B cell (primary cell): Measurements from ENCODE around the gene UBN2. TPM values are rescaled to one million over a fixed set of nuclear protein-coding genes. Genes with fewer than 3 reads are reported as not detected.

Experiments used
- ATAC-seq: fragments of 200-7000 bp; cut with Tn5 transposase; one replicate; pipeline ENCODE4 v1.10.0; 2021; ENCODE audit warnings: low read depth, mild to moderate bottlenecking, moderate number of reproducible peaks, moderate library complexity
- CTCF ChIA-PET: fragments of 350-600 bp; sonication (Branson Sonifier 250); formaldehyde crosslinking; loops from one replicate; lab custom pipeline; 2021; ENCODE audit warnings: antibody characterized with exemption, inconsistent platforms; lab: Charles Lee
- POLR2A ChIA-PET: fragments of 350-600 bp; sonication (Branson Sonifier 250); formaldehyde crosslinking; loops from one replicate; lab custom pipeline; 2021; ENCODE audit warnings: antibody characterized with exemption; lab: Charles Lee
- DNase-seq: peaks from one replicate; pipeline ENCODE4 v3.0.0; 2013
- H2AFZ ChIP-seq: 2 replicates; pipeline ENCODE4 v1.6.1; 2012; ENCODE audit warnings: mild to moderate bottlenecking, low read depth, low read length; ENCODE audit not compliant: insufficient read depth, poor library complexity, severe bottlenecking
- H3K27ac ChIP-seq, 2 donors: 1 replicate in 1 of 2; 2 replicates in 1 of 2; pipeline ENCODE4 v1.5.1; 2012 to 2013; ENCODE audit warnings: low read length in 2 of 2, mild to moderate bottlenecking in 2 of 2, moderate library complexity in 1 of 2
- H3K27me3 ChIP-seq, 4 experiments: fragments of 200-600 bp in 1 of 4; sonication (generic) in 1 of 4; replicated peaks in 1 of 4; 1 replicate in 2 of 4; 2 replicates in 2 of 4; pipeline versions ENCODE4 v1.6.1 to v1.7.0; 2013 to 2016; ENCODE audit warnings: low read length in 3 of 4, mild to moderate bottlenecking in 2 of 4, mixed read lengths in 1 of 4, moderate library complexity in 1 of 4; ENCODE audit not compliant: insufficient read depth in 4 of 4, control insufficient read depth in 3 of 4; ENCODE audit errors: control extremely low read depth in 1 of 4
- H3K36me3 ChIP-seq, 2 experiments: replicated peaks in 1 of 2; 1 replicate in 1 of 2; 2 replicates in 1 of 2; pipeline versions ENCODE4 v1.6.1 to v1.7.1; 2013; ENCODE audit warnings: low read length in 1 of 2; ENCODE audit not compliant: insufficient read depth in 2 of 2, control insufficient read depth in 1 of 2; ENCODE audit errors: control extremely low read depth in 1 of 2, extremely low read depth in 1 of 2
- H3K4me1 ChIP-seq, 2 donors: fragments of 200-600 bp in 1 of 2; sonication (generic) in 1 of 2; 1 replicate in 1 of 2; 2 replicates in 1 of 2; pipeline versions ENCODE4 v1.5.1 to v1.6.1; 2013 to 2017; ENCODE audit warnings: low read length in 2 of 2; ENCODE audit not compliant: control insufficient read depth in 2 of 2, insufficient read depth in 2 of 2
- H3K4me2 ChIP-seq: replicated peaks from 2 replicates; pipeline ENCODE3; 2012; ENCODE audit warnings: mild to moderate bottlenecking, low read depth, low read length; ENCODE audit not compliant: poor library complexity, severe bottlenecking
- H3K4me3 ChIP-seq, 5 experiments: fragments of 200-600 bp in 1 of 5; sonication (generic) in 1 of 5; 1 replicate in 3 of 5; 2 replicates in 2 of 5; pipeline versions ENCODE4 v1.5.1 to v1.7.0; 2011 to 2016; ENCODE audit warnings: low read length in 4 of 5, mild to moderate bottlenecking in 4 of 5, low read depth in 2 of 5, control low read depth in 1 of 5, moderate library complexity in 1 of 5; ENCODE audit not compliant: insufficient read depth in 1 of 5; ENCODE audit errors: control extremely low read depth in 1 of 5, extremely low read depth in 1 of 5
- H3K79me2 ChIP-seq: fragments of 200-600 bp; sonication (generic); one replicate; pipeline ENCODE4 v1.6.0; 2016; ENCODE audit warnings: low read length; ENCODE audit not compliant: control insufficient read depth, insufficient read depth
- H3K9ac ChIP-seq: fragments of 200-600 bp; sonication (generic); 2 replicates; pipeline ENCODE4 v1.6.1; 2017; ENCODE audit warnings: mild to moderate bottlenecking, low read length, moderate library complexity
- H3K9me3 ChIP-seq, 3 donors: one replicate each; pipeline versions ENCODE4 v1.6.1 to v1.7.1; 2013; ENCODE audit warnings: low read length in 2 of 3; ENCODE audit not compliant: control insufficient read depth in 2 of 3, insufficient read depth in 1 of 3; ENCODE audit errors: control extremely low read depth in 1 of 3
- H4K20me1 ChIP-seq: 2 replicates; pipeline ENCODE4 v1.6.0; 2012; ENCODE audit warnings: mild to moderate bottlenecking, low read length; ENCODE audit not compliant: insufficient read depth, control insufficient read depth, poor library complexity, severe bottlenecking
- H3K27ac Mint-ChIP-seq: one replicate; pipeline ENCODE4 v1.8.0; 2021; ENCODE audit warnings: mixed read lengths
- H3K27me3 Mint-ChIP-seq: one replicate; pipeline ENCODE4 v1.8.0; 2021; ENCODE audit warnings: mixed read lengths
- H3K4me1 Mint-ChIP-seq: one replicate; pipeline ENCODE4 v1.8.0; 2021; ENCODE audit warnings: mixed read lengths
- H3K4me3 Mint-ChIP-seq: one replicate; pipeline ENCODE4 v1.8.0; 2021; ENCODE audit warnings: mixed read lengths
- H3K9me3 Mint-ChIP-seq: one replicate; pipeline ENCODE4 v1.8.0; 2022; ENCODE audit warnings: mixed read lengths; ENCODE audit not compliant: insufficient read depth
- EZH2 ChIP-seq: IDR thresholded peaks from 2 replicates; pipeline ENCODE4 v1.6.1; 2012; ENCODE audit warnings: borderline replicate concordance, low read depth, mild to moderate bottlenecking, moderate library complexity, low read length; ENCODE audit not compliant: insufficient read depth, poor library complexity, severe bottlenecking
- WGBS: methylation state at CpG from one replicate; pipeline ENCODE4 v1.1.5; 2013; ENCODE audit warnings: missing lambda C conversion rate; ENCODE audit not compliant: insufficient coverage; 5-methylcytosine and 5-hydroxymethylcytosine counted together
- intact Hi-C: fragments of 100-400 bp; cut with micrococcal nuclease; formaldehyde crosslinking; loops from one replicate; pipeline ENCODE4 v1.10.0; 2022
- polyA plus RNA-seq: library from polyadenylated mRNA; depleted of rRNA; stranded (reverse); fragments of >200 nt; gene quantifications from 2 replicates; pipeline ENCODE4 v1.2.3, GENCODE V29; 2012
- total RNA-seq, 2 donors: library from RNA; stranded (reverse); fragments of 120-200 nt in 1 of 2; gene quantifications; 1 replicate in 1 of 2; 2 replicates in 1 of 2; pipeline versions ENCODE4 v1.2.3 to v1.2.4, GENCODE V29; 2013 to 2022
- TF ChIP-seq, protein P1 (sequence below): fragments of 200-600 bp; IDR thresholded peaks from one replicate; pipeline ENCODE4 v1.8.0; 2022; ENCODE audit warnings: antibody characterized with exemption, mild to moderate bottlenecking

UBN2 gene
- total and polyA plus RNA-seq, 2 donors (not counting 1 experiment from before 2014, with no cell fraction given), result 2.4 to 33.4 TPM

DNA sequence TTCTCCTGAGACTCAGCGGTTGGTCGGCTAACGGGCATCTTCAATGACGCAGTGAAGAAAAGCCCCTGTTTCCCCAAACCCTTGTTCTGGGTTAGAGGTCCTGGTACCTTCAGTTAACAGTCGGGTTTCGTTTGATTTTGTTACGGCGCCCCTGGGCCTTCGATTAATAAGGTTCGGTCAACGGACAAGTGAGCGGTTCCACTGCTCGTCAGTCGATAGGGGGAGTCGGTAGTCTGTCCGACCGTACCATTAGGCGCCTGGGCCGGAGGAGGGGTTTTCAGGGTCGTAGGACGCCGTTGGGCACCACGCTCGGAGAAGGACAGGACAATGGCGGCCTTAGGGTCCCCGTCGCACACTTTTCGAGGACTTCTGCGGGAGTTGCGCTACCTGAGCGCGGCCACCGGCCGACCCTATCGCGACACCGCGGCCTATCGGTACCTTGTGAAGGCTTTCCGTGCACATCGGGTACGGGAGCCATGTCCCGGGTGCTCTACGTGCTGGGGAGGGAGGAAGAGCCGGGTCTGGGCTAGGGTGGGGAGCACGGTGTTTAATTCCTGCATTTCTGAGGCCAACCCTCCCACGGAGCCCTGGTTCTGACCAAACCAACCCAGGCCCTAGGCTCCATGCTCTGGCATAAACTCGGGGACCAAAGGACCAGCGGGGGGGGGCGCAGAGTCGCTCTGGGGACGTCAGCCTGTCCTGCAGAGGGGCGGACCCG is 110.2 kb downstream of the UBN2 start, which contains the start of gene FMC1:
FMC1 (plus strand) TSS at position 280 of the 718 bp plus-strand sequence; CDS start at position 328, 48 bp downstream.
- H3K79me2 ChIP-seq, result peaks cover 30% of the 10 kb centered on the region
- Mint-ChIP-seq H3K27me3 (peaks cover 5% of the 10 kb centered on the region), H3K9me3 (no peaks in the 10 kb centered on the region), H3K4me1 (peaks cover 33% of the 10 kb centered on the region), H3K27ac (peak within 1 kb of the TSS; percentile 100), H3K4me3 (peak within 1 kb of the TSS; percentile 96)
- peaks cover under 1 to 1% of the 10 kb centered on the region in 2 experiments for H3K36me3 ChIP-seq
- no peaks in the 10 kb centered on the region for H3K27me3 ChIP-seq
- peak within 1 kb of the TSS; percentile 73 to 99 (median 94) for H3K4me3 ChIP-seq
- peak; percentile 55 for ATAC-seq
- intact Hi-C loops, result loop anchor here (2.0 to 10.0 kb wide), 5 partner anchors 722 to 1334 kb away; partner anchors contain the start of genes ADCK2, KDM7A, PARP12 and TRIM24
- peak within 1 kb of the TSS; percentile 97 to 98 for H3K27ac ChIP-seq
- TF ChIP-seq, protein P1, sequence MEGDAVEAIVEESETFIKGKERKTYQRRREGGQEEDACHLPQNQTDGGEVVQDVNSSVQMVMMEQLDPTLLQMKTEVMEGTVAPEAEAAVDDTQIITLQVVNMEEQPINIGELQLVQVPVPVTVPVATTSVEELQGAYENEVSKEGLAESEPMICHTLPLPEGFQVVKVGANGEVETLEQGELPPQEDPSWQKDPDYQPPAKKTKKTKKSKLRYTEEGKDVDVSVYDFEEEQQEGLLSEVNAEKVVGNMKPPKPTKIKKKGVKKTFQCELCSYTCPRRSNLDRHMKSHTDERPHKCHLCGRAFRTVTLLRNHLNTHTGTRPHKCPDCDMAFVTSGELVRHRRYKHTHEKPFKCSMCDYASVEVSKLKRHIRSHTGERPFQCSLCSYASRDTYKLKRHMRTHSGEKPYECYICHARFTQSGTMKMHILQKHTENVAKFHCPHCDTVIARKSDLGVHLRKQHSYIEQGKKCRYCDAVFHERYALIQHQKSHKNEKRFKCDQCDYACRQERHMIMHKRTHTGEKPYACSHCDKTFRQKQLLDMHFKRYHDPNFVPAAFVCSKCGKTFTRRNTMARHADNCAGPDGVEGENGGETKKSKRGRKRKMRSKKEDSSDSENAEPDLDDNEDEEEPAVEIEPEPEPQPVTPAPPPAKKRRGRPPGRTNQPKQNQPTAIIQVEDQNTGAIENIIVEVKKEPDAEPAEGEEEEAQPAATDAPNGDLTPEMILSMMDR, result peak; percentile 23
- TF ChIP-seq EZH2, result no peak
- no peaks in the 10 kb centered on the region for H4K20me1 ChIP-seq
- peaks cover 10 to 23% of the 10 kb centered on the region in 2 donors for H3K4me1 ChIP-seq
- peak within 1 kb of the TSS; percentile 83 for H2AFZ ChIP-seq
- WGBS, result under 1% methylated on average over 50 of the region's 54 CpGs
- peak within 1 kb of the TSS; percentile 74 for H3K4me2 ChIP-seq
- peak within 1 kb of the TSS; percentile 77 for H3K9ac ChIP-seq
- ChIA-PET POLR2A (interaction anchor here (0.6 to 2.2 kb wide), 5 partner anchors 18 to 208 kb away, joined by 3 to 28 read pairs (median 4); partner anchors contain the start of genes LUC7L2 and UBN2), CTCF (interaction anchor here (1.2 to 2.6 kb wide), 3 partner anchors 19 to 109 kb away, joined by 3 to 16 read pairs (median 4); partner anchors contain the start of gene LUC7L2)
- peaks cover 0 to 10% (median 0%) of the 10 kb centered on the region in 3 donors for H3K9me3 ChIP-seq
- DNase-seq, result peak; percentile 94
